AG04450 (cell line): ENCODE results near the gene RBM34. TPM values are rescaled to one million over a fixed set of nuclear protein-coding genes. Genes with fewer than 3 reads are reported as not detected.

Source experiments
- CTCF ChIA-PET: fragments of 300-600, 350-600 bp; formaldehyde crosslinking; extraction: SDS; loops from one replicate; lab custom pipeline; 2022; ENCODE audit warnings: antibody characterized with exemption, inconsistent platforms; lab: Charles Lee
- POLR2A ChIA-PET: fragments of 350-600 bp; formaldehyde crosslinking; extraction: SDS; loops from one replicate; lab custom pipeline; 2021; ENCODE audit warnings: antibody characterized with exemption, inconsistent platforms; lab: Yijun Ruan, JAX
- DNase-seq: peaks from one replicate; pipeline ENCODE4 v3.0.0-alpha.2; 2011; ENCODE audit warnings: low read depth, low spot score
- H3K27ac ChIP-seq: one replicate; pipeline ENCODE4 v1.5.1; 2012; ENCODE audit warnings: low read depth, low read length, control low read depth
- H3K27me3 ChIP-seq: one replicate; pipeline ENCODE4 v1.6.0; 2012; ENCODE audit warnings: low read length; ENCODE audit not compliant: control insufficient read depth, insufficient read depth
- H3K4me3 ChIP-seq: 2 replicates; pipeline ENCODE4 v1.5.1; 2011; ENCODE audit warnings: mild to moderate bottlenecking, low read depth, low read length, control low read depth
- H3K9me3 ChIP-seq: 2 replicates; pipeline ENCODE4 v1.5.1; 2012; ENCODE audit warnings: low read length; ENCODE audit not compliant: control insufficient read depth, insufficient read depth
- CTCF ChIP-seq: IDR thresholded peaks from 2 replicates; pipeline ENCODE4 v1.5.1; 2011; ENCODE audit warnings: low read depth, low read length, control low read depth, inconsistent platforms
- polyA plus RNA-seq: library from polyadenylated mRNA; depleted of rRNA; stranded (reverse); fragments of >200 nt; gene quantifications from 2 replicates; pipeline ENCODE4 v1.2.3, GENCODE V29; 2011

The RBM34 gene
- polyA plus RNA-seq, 1 experiment: 47.0 TPM

- Histone ChIP-seq H3K27me3 (no peaks in the 10 kb centered on the region), H3K27ac (no peak overlapping the region), H3K4me3 (no peak overlapping the region), H3K9me3 (no peaks in the 10 kb centered on the region)
- DNase-seq: no peak
- TF ChIP-seq CTCF: no peak
- CTCF ChIA-PET: interaction anchor here (0.6 to 1.0 kb wide), 2 partner anchors 309 to 993 kb away, joined by 3 to 4 read pairs; no protein-coding TSS in a partner anchor
- POLR2A ChIA-PET: interaction anchor here (0.5 to 1.0 kb wide), 3 partner anchors 17 to 137 kb away, joined by 3 to 6 read pairs (median 3); no protein-coding TSS in a partner anchor
These were observed 53.5 kb downstream of the RBM34 start for GRCh38 chr1:235107368-235108184.

- no peak for DNase-seq
- Histone ChIP-seq H3K27ac (no peak overlapping the region), H3K9me3 (no peaks in the 10 kb centered on the region), H3K27me3 (no peaks in the 10 kb centered on the region), H3K4me3 (no peak overlapping the region)
- POLR2A ChIA-PET: no interaction called here
- TF ChIP-seq CTCF: no peak
- CTCF ChIA-PET: interaction anchor here (0.6 to 2.4 kb wide), 5 partner anchors 13 to 620 kb away, joined by 3 to 11 read pairs (median 9); no protein-coding TSS in a partner anchor
These were observed 54.6 kb downstream of the RBM34 start for GRCh38 chr1:235106457-235106856.

GRCh38 chr1:235105051-235106043 is 55.7 kb downstream of the RBM34 start:
- Histone ChIP-seq H3K4me3 (no peak overlapping the region), H3K27ac (no peak overlapping the region), H3K9me3 (no peaks in the 10 kb centered on the region), H3K27me3 (no peaks in the 10 kb centered on the region)
- ChIA-PET CTCF (interaction anchor here (0.6 to 2.4 kb wide), 14 partner anchors 9 to 619 kb away, joined by 3 to 11 read pairs (median 4); partner anchors contain the start of gene TBCE), POLR2A (interaction anchor here (0.6 kb wide), 1 partner anchor 589 kb away, joined by 4 read pairs; no protein-coding TSS in a partner anchor)
- DNase-seq: no peak
- no peak for TF ChIP-seq CTCF

GRCh38 chr1:235102993-235103411 is 58.0 kb downstream of the RBM34 start:
- Histone ChIP-seq H3K9me3 (no peaks in the 10 kb centered on the region), H3K27ac (no peak overlapping the region), H3K27me3 (no peaks in the 10 kb centered on the region), H3K4me3 (no peak overlapping the region)
- POLR2A ChIA-PET: no interaction called here
- CTCF ChIA-PET: interaction anchor here (0.7 to 1.3 kb wide), 5 partner anchors 9 to 616 kb away, joined by 3 to 5 read pairs (median 4); no protein-coding TSS in a partner anchor
- no peak for DNase-seq
- TF ChIP-seq CTCF: no peak
